Eye (tissue), 1 donor: Measurements from ENCODE around the gene NCS1.

Experiments
- DNase-seq: peaks from one replicate; pipeline ENCODE4 v3.0.0-alpha.2; 2015

The NCS1 gene

GRCh38 chr9:130215341-130216119 is 43.3 kb downstream of the NCS1 start:
- no peak for DNase-seq

GRCh38 chr9:130217838-130218237 is 45.6 kb downstream of the NCS1 start:
- DNase-seq = no peak

GRCh38 chr9:130219661-130220096 is 47.5 kb downstream of the NCS1 start:
- DNase-seq = no peak

- peak; percentile 87 for DNase-seq
These were observed 48.1 kb downstream of the NCS1 start for GRCh38 chr9:130220352-130220751.

DNA sequence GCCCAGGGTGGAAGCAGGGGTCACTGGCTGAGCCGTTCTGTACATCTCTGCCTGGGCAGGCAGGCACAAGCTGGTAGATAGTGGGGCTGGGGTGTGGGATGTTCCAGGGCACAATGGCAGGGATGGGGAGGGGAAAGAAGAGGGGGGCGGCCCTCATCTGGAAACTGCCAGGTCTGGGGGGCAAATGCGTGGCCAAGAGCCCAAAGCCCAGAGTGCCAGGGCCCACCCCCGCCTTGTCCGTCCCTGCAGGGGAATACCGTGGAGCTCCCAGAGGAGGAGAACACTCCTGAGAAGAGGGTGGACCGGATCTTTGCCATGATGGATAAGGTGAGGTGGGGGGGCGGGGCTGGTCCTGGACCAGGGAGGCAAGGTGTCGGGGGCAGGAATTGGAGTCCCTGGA is 50.6 kb downstream of the NCS1 start:
- DNase-seq = no peak

DNA sequence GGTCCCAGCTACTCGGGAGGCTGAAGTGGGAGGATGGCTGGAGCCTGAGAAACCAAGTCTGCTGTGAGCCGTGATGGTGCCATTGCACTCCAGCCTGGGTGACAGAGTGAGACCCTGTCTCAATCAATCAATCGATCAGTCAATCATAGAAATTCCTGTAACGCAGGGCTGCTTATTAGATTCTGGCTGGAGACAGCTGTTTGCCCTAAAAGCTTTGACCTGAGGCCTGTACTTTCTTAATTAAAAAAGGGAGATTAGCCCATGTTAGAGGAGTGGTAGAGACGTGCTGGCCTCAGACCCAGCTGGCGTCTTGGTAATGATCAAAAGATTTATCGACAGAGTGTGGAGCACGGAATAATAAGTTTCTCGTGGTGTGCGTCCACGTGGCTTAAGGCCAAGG is 52.9 kb downstream of the NCS1 start:
- DNase-seq = peak; percentile 71

DNA sequence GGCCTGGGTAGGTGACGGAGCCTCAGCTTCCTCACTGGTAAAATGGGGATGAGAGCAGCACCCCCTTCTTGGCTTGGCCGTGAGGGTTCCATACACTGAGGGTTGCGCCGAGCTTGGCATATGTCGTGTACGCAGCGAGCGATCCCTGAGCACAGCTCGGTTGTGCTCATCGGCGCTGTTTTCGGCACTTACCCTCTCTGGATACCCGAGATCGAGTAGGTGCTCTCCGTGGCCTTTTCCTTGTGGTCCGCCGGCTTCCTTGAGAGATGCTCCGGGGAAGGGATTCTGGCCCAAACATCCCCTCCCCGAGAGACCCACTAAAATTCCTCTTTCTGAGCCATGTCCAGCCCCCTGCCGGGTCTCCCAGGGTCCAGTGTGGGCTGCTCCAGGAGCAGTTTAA is 53.4 kb downstream of the NCS1 start:
- no peak for DNase-seq

- DNase-seq = no peak
These were observed 53.9 kb downstream of the NCS1 start for GRCh38 chr9:130226112-130226511.

DNA sequence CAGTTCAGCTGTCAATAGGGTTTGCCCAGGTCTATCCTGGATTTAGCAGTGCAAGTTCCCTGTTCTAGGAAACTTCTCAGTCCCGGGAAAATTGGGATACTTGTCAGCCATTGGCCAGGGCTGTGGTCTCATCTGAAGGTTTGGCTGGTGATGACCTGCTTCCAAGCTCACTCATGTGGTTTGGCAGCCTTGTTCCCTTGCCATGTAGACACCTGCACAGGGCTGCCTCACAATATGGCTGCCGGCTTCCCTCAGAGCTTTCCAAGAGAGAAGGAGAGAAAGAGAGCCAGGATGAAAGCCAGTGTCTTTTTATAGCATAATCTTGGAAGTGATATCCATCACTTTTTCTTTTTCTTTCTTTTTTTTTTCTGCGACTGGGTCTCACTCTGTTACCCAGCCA is 55.6 kb downstream of the NCS1 start:
- DNase-seq = no peak

GRCh38 chr9:130229759-130230158 is 57.6 kb downstream of the NCS1 start:
- no peak for DNase-seq

- DNase-seq = no peak
These were observed 58.4 kb downstream of the NCS1 start for GRCh38 chr9:130230631-130231030.

DNA sequence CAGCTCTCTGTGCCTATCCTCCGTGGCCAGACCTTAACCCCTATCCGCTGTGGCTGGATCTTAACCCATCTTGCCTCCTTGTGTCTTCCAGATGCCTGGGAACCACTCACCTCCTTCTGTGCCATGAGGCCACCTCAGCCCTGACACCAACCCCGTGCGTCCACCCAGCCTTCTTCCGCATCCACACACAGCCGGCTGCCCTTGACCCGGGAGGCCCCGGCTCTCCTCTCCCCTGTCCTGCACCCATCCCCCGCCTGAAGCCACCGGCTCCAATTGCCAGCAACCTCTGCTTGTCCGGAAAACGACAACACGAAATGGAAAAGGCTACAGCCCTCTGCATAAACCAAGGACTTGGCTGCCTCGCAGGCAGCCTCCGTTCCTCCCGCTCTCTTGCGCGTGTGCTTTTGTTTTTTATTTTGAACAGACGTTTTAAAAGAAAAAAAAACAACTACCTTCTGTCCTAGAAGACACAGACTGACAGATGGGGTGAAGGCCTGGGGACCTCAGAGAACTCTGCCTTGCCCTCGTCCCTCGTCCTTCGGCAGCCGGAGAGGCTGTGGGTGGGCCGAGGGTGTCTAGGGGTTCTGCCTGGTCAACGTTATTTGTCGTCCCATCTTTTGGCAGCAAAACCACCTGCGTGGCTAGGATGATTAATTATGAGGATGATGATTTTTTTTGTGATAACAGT is 60.8 kb downstream of the NCS1 start:
- DNase-seq = no peak

- no peak for DNase-seq
These were observed 61.4 kb downstream of the NCS1 start for GRCh38 chr9:130233587-130233945.

DNA sequence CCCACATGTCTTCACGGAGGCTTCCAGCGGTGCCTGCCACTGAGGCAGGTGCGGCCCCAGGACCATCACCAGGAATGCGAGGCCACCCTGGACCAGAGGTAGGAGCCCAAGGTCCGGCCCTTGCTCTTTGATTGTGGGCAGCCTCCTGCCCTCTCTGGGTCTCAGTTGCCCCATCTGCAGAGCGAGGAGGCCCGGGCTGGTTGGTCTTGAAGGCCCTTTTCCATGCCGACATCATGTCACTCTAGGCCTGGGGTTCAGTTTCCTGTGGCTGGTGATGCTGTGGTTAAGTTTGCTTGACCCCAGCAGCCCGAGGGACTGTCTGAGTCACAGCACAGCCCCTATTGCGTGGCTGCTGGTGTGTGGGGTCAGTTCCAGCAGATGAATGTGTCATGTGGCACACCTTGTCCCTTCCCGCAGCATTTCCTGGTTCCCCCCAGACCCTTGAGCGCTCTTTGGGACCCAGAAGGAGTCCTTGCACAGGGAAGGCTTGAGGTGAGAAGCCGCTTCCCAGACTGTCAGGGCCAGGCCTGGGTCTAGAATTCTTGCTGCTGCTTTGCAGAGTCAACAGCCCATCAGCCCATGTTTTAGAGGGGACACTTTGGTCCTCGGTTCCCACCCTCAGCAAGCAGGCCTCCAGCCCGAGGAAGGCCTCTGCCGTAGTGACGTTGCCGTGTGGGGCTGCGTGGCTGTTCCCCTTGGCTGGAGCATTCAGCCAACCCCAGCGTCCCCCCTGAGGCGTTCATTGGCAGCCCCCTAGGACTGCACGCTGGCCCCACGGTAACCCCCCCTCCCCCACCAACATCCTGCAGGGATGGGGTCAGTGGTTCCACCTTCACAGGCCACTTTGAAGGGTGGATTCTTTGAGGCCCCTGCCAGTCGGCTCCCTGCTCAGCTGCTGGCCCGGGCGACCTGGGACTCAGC is 62.4 kb downstream of the NCS1 start:
- DNase-seq = no peak

- DNase-seq = peak; percentile 90
These were observed 63.6 kb downstream of the NCS1 start for GRCh38 chr9:130235558-130236435.

GRCh38 chr9:130236436-130236985 is 64.3 kb downstream of the NCS1 start:
- no peak for DNase-seq

DNA sequence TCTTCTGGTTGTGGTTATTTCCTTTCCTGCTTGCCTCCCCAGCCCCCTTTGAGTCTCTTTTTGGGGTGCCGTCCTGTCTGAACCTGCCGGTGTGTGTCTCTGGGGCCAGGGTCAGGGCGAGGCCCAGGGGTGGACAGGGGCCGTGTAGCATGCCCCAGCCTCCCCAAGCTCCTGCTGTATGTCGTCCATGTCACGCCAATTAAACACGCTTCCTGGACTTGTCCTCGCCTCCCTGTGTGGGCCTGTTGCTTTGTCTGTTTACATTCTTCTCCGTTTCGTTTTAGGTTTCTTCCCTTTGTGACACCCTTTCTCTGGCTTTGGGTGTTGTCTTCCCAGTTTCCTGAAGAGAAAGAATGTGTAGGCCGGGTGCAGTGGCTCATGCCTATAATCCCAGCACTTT is 64.9 kb downstream of the NCS1 start:
- DNase-seq = no peak

- DNase-seq = no peak
These were observed 65.7 kb downstream of the NCS1 start for GRCh38 chr9:130237763-130238524.

GRCh38 chr9:130239363-130239695 is 67.1 kb downstream of the NCS1 start:
- no peak for DNase-seq

DNA sequence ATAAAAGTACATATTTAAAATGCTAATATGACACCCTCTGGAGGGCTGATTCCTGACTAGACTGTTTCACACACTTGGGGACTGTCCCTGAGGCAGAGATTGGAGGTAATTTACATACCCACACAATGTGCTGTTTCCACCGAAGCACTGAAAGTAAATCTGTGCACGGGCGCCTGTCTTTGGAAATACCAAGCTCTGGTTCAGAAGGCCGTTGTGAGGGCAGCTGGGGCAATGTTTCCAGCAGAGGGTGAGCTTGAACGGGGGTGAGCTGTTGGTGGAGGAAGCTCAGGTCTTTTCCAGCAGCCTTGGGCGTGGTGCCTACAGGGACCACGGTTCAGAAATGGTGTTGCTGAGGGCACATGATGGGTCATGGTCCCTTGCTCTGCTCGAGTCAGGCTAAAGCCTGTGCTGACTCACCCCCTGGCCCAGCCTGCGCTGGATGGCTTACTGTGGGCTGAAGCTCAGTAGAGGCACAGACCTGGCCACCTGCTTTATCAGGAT is 67.6 kb downstream of the NCS1 start:
- DNase-seq = no peak
